GM18868 (cell line): ENCODE results near the gene RSPH6A.

Experiments
- ATAC-seq: cut with Tn5 transposase; IDR thresholded peaks from one replicate; pipeline ENCODE4 v1.9.1; 2021; ENCODE audit warnings: mild to moderate bottlenecking, moderate library complexity; ENCODE audit not compliant: unreplicated experiment

The RSPH6A gene

GRCh38 chr19:45781214-45782161 lies 33.6 kb downstream of the RSPH6A start:
- no peak for ATAC-seq

- no peak for ATAC-seq
Observed at GRCh38 chr19:45780448-45781213, 34.5 kb downstream of the RSPH6A start.

- no peak for ATAC-seq
Observed at GRCh38 chr19:45780146-45780447, 35.0 kb downstream of the RSPH6A start.

GRCh38 chr19:45779231-45780145 lies 35.6 kb downstream of the RSPH6A start:
- peak; percentile 87 for ATAC-seq

GRCh38 chr19:45778010-45778661 lies 37.0 kb downstream of the RSPH6A start:
- ATAC-seq: no peak

- ATAC-seq: no peak
Observed at GRCh38 chr19:45777395-45777961, 37.6 kb downstream of the RSPH6A start.

- ATAC-seq: no peak
Observed at GRCh38 chr19:45774765-45775164, 40.3 kb downstream of the RSPH6A start.

GRCh38 chr19:45773384-45773783 lies 41.7 kb downstream of the RSPH6A start:
- ATAC-seq: no peak

GRCh38 chr19:45772912-45773311 lies 42.2 kb downstream of the RSPH6A start:
- no peak for ATAC-seq

- no peak for ATAC-seq
Observed at GRCh38 chr19:45772130-45772840, 42.8 kb downstream of the RSPH6A start.

GRCh38 chr19:45771311-45771933 lies 43.7 kb downstream of the RSPH6A start:
- no peak for ATAC-seq

GRCh38 chr19:45770192-45771101 lies 44.7 kb downstream of the RSPH6A start:
- ATAC-seq: peak; percentile 53

GRCh38 chr19:45769821-45770191 lies 45.3 kb downstream of the RSPH6A start:
- ATAC-seq: no peak

- ATAC-seq: peak; percentile 59
Observed at GRCh38 chr19:45768984-45769782, 45.9 kb downstream of the RSPH6A start, which contains the start of gene SIX5. Gene SIX5, minus strand, starts transcription at chr19:45769252. Its CDS starts 408 bp downstream, at chr19:45768844.

- no peak for ATAC-seq
Observed at GRCh38 chr19:45768655-45768983, 46.5 kb downstream of the RSPH6A start.

- no peak for ATAC-seq
Observed at GRCh38 chr19:45767881-45768654, 47.0 kb downstream of the RSPH6A start.
